Measurements from ENCODE around the gene SHISA3.

Gene SHISA3

GRCh38 chr4:42392436-42392835 lies 4.9 kb upstream of the SHISA3 start:
- no peak for DNase-seq

GRCh38 chr4:42395595-42395994 lies 1.7 kb upstream of the SHISA3 start:
- no peak for DNase-seq

DNA sequence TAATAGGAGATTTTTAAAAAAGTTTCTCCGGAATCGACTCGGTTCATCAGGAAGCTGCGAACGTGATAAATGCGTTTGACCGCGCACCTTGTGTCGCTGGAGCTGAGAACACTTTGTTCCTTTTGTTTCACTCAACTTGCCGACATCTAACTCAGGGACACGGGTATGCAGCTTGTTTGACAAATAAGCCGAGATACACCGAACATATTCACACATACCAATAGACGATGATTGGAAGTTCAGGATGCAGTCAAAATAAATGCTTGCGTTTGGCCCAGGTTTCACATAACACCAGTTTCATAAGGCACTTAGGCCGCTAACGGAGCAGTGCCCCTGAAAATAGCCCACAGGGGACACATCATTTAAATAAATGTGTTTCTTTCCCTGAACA lies 932 bp upstream of the SHISA3 start:
- DNase-seq = no peak

DNA sequence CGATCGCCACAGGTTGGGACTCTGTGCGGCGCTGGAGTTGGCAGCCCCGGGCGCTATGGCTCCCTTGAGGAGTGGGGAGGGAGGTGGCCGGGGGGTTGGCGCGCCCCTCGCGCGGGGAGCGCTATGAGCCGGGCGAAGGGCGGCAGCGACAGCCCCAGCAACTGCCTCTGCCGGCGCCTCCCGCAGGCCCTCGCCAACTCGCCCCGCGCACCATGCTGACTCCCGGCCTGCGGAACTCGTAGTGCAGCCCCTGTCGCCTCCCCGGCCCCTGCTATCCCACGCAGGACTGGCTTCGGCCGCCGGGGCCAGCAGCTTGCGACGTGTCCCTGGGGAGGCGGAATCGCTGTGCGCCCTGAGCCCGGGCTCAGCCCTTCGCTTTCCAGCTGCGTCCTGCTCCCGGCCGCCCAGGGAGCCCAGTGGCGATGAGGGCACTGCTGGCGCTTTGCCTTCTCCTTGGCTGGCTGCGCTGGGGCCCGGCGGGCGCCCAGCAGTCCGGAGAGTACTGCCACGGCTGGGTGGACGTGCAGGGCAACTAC lies 415 bp downstream of the SHISA3 start:
- no peak for DNase-seq

- no peak for DNase-seq
Measured at GRCh38 chr4:42398171-42398870, 1.0 kb downstream of the SHISA3 start.

DNA sequence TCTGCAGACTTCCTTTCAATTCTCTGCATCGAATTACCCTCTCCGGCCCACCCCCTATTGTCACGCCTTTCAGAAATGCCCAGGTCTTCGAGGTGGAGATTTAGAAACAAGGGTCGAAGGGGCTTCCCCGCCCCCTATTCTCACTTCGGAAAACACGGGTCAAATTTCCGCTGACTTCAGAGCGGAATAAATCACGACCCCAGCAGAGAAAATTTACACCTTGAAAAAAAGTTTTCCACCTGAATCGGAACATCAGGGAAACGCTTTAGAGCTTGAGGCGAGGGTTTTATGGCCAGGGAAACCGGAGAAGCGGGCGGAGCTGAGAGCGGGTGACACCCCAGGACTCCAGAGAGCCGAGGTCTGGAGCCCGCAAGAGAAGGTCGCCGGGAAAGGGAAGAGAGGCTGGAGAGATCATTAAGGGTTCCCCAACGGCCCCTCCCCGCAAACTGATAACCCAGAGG lies 1.6 kb downstream of the SHISA3 start:
- no peak for DNase-seq

- DNase-seq = no peak
Measured at GRCh38 chr4:42399393-42399792, 2.1 kb downstream of the SHISA3 start.

- DNase-seq = no peak
Measured at GRCh38 chr4:42401171-42401570, 3.9 kb downstream of the SHISA3 start.

- no peak for DNase-seq
Measured at GRCh38 chr4:42404001-42404400, 6.7 kb downstream of the SHISA3 start.

- no peak for DNase-seq
Measured at GRCh38 chr4:42410446-42410845, 13.2 kb downstream of the SHISA3 start.

DNA sequence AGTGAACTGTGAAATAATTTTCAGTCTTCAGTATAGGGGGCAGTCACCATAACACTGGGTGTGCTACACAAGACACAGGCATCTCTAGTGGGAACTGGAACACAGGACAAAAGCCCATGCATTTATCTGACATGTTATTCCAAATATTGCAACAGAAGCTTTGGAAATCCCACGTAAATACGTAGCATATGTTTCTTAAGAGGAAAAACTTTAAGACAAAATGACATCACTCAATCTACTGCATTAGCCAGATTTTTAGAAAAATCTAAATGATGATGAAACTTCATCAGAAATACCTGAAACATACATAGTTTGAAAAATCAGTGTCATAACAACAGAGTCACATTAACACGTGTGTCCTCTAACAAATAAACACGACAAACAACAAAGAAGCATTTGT lies 14.5 kb downstream of the SHISA3 start:
- DNase-seq = no peak

GRCh38 chr4:42412251-42412650 lies 15.0 kb downstream of the SHISA3 start:
- DNase-seq = no peak

GRCh38 chr4:42415281-42415680 lies 18.0 kb downstream of the SHISA3 start:
- no peak for DNase-seq

DNA sequence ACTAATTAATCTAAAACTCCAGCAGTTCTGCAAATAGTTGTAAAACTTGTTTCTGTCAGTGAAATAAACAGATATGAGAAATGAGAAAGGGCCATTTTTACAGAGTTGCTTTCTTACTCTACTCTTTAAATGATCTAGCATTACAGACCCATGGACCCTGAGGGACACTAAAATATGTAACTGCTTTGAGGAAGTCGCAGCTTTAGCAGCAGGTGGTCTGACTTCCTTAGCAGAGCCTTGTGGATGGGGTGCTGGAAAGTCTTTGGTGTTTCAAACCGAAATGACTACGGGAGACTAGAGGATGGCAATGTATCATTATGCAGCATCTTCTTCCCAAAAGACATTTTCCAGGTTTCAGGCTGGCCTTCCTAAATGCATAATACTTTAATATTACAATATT lies 18.7 kb downstream of the SHISA3 start:
- no peak for DNase-seq

- no peak for DNase-seq
Measured at GRCh38 chr4:42417550-42417949, 20.3 kb downstream of the SHISA3 start.

- no peak for DNase-seq
Measured at GRCh38 chr4:42420140-42420539, 22.9 kb downstream of the SHISA3 start.

DNA sequence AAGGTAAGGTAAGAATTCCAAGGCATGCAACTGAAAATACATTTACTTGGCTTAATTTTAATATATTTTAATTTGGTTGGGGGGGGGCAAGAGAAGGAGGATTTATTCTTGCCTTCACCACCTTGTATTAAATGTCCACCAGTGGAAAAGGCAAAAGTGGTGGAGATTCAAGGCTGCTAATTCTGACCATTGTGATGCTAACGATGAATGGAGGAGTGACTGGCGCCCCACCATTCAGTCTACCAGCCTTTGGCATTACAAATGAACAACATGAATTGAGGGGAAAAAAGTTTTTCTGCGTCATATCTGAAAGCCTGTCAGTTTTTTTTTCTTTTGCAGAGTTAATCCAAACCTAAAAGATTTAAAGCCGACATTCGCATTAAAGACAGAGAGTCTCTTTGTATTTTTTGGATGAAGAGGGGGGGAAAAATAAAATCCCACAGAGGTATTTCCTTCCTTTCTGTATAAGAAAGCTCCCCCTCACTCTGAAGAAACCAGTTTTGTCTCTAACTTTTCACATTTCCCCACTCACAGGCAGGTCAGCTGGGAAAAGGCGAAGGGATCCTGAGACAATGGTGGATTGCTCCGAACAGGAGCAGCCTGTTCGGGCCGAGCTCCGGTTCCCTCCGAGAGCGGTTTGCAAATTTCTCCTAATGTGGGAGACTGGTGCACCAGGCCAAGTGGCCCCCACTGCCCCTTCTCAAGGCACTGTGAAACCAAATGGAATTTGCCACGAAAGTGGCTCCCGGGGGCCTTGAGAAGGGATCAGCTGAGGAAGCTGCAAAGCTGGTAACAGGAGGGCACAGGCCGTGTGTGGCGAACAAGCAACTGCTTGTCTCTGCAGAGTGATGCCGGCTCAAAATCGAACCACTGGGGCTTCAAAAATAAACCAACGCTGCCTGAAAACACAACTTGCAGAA lies 28.1 kb downstream of the SHISA3 start:
- DNase-seq = no peak

- DNase-seq = no peak
Measured at GRCh38 chr4:42428036-42428435, 30.7 kb downstream of the SHISA3 start.

- DNase-seq = no peak
Measured at GRCh38 chr4:42436928-42437565, 39.8 kb downstream of the SHISA3 start.

- no peak for DNase-seq
Measured at GRCh38 chr4:42440083-42440482, 42.8 kb downstream of the SHISA3 start.

GRCh38 chr4:42442601-42443000 lies 45.3 kb downstream of the SHISA3 start:
- DNase-seq = no peak

- DNase-seq = no peak
Measured at GRCh38 chr4:42445038-42445437, 47.8 kb downstream of the SHISA3 start.

DNA sequence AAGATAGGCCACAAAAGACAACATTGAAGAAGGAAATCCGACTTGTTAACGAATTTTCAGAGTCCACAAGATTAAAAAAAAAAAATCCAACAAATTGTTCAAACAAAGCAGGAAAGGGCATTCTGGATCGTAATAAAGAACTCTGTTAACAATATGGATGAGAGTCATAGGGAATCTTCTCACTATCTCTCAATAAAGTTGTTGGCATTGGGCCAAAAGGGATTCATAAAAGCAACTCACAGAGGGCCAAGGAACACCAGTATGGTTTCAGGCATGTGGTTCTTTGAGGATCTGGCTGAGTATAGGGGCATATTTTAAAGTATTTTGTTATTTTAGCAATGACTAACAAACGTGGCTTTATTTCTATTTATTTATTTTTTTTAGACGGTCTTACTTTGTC lies 49.5 kb downstream of the SHISA3 start:
- no peak for DNase-seq

All from NCI-H510A (cell line).